ENCODE measurements around the gene NKAIN2. TPM values are rescaled to one million over a fixed set of nuclear protein-coding genes. Genes with fewer than 3 reads are reported as not detected.
"Not testable (repeated sequence)": the region's sequence is repeated elsewhere in the genome, so short reads cannot be mapped to it uniquely, and the experiment has no call there.

The NKAIN2 gene
- total RNA-seq, 1 donor from 2014 or later = 4.6 TPM

DNA sequence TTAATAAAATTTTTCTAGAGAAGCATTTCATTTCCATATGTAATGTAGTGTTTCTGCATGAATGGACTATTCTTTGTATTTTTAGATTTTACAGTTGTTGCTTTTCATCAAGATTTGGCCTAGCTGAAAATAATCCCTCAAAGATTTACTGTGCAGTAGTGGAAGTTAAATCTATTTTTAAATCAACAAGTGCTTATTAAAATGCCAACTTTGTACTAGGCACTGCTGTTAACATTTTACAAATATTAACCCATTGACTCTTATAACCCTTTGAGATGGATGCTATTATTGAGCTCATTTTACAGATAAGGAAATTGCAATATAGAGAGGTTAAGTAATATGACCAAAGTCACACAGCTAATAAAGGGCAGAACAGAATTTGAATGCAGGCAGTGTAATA lies 274.5 kb downstream of the NKAIN2 start:
- no peak for DNase-seq (ENCODE audit: low spot score)

DNA sequence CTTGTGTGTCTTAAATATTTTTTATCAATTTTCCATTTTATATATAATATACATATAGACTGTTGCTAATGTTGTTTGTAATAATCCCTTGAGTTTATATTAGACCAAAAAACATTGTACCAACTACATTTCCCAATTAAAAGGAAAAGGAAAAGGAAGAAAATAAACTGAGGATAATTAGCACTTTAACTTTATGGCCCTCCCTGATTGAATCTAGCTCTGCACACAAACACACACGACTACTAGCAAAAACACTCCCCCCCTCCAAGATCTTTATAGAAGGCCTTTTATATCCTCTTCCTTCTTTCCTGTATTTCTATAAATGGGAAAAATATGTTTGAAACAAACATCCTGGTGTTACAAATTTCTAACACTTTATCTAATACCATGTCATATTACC lies 276.8 kb downstream of the NKAIN2 start:
- no peak for DNase-seq (ENCODE audit: low spot score)

DNA sequence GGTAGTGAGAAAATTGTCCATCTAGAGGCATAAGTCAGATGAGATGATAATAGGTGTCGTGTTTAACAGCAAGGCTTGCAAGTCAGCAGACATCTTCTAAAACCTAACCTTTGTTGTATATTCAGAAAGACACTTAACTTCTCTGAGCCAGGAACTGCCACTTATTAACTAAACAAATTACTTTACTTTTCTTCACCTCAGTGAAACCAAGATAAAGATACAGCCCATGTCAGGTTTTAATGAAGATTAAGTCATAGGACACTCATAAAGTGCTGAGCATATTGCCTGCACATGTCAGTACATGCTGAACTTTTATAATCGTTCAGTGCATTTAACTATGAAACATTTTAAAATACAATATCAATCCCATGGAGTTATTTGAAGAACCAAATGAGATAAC lies 286.8 kb downstream of the NKAIN2 start:
- no peak for DNase-seq (ENCODE audit: low spot score)

GRCh38 chr6:124099520-124099919 lies 295.9 kb downstream of the NKAIN2 start:
- no peak for DNase-seq (ENCODE audit: low spot score)

DNA sequence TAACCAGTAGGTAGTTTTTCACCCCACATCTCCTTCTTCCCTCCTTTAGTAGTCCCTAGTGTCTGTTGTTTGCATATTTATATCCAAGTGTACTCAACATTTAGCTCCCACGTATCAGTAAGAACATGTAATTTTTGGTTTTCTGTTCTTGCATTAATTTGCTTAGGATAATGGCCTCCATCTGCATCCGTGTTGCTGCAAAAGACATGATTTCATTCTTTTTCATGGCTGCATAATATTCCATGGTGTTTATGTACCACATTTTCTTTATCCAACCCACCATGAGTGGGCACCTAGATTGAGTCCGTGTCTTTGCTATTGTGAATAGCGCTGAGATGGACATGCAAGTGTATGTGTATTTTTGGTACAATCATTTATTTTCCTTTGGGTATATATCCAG lies 306.8 kb downstream of the NKAIN2 start:
- no peak for DNase-seq (ENCODE audit: low spot score)

DNA sequence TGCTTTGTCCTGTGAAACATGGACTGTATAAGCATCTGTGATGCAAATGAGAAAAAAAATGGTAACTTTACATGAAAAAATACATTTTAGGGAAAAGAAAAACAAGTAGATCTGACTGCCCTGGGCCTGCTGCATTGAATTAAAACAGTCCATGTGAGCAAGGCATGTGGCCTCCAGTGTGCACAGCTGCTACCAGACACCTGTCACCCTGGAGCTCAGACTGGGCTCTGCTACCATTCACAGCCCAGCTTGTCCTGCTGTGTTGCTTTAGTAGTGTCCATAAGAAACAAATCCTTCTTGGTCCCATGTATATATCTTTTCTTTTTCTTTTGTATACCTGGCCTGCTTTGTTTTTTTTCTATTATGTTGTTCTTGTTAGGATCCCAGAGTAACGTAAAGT lies 315.9 kb downstream of the NKAIN2 start:
- no peak for DNase-seq (ENCODE audit: low spot score)

DNA sequence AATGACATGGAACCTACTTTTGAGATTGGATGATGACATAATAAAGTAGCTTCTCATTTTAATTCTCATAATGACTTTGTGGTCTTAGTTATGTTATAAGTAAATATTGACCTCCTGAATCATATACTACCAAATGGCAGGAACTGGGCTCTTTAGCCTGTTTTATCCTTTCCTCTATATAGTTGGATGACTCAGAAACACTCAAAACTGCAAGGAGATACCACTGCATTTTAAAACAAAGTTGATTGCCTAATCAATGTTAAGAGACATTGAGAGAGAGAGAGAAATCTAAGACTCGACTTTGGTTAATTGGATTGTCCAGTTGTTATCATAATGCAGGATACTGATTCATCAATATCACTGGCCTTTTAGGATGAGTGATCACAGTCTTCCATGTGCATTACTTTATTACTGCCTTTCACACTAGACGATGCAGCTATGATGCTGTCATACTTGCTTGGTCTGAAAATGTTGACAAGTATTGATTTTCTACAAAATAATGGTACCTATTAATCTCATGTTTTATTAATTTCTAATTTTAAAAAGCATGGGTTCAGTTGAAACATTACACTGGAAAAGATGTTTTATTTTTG lies 320.0 kb downstream of the NKAIN2 start:
- no peak for DNase-seq (ENCODE audit: low spot score)

DNA sequence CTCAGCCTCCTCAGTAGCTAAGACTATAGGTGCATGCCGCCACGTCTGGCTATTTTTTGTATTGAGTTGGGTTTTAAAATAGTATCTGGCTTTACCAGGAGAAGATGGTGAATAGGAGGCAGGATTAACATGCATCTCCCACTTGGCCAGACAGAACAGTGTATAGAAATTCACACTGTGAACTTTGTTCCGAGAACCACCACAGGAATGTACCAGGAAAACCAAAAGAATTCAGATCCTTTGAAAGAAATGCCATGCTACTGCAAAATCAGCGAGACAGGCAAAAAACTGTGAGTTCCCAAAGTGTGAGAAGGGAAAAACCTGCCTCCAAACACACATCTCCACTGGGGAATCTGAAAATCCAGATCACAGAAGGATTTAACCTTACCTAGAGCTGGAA lies 327.6 kb downstream of the NKAIN2 start:
- no peak for DNase-seq (ENCODE audit: low spot score)

DNA sequence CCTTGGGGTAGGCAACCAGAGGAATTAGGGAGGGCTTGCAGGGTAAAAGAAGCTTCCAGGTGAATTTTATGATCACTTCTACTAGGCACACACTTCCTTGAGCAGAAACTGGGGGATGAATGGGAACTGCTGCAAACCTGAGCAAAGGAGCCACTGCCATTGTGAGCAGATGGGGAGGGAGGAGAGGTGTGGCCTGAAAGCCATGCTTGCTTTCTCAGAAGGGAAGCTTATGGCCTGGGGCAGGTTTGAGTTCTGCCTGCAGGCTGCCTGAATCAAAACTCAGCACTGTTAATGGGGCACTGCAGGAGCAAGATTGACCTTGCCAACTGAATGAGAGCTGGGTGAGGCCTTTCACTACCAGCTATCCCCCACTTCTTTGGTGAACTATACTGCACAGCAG lies 328.1 kb downstream of the NKAIN2 start:
- no peak for DNase-seq (ENCODE audit: low spot score)

DNA sequence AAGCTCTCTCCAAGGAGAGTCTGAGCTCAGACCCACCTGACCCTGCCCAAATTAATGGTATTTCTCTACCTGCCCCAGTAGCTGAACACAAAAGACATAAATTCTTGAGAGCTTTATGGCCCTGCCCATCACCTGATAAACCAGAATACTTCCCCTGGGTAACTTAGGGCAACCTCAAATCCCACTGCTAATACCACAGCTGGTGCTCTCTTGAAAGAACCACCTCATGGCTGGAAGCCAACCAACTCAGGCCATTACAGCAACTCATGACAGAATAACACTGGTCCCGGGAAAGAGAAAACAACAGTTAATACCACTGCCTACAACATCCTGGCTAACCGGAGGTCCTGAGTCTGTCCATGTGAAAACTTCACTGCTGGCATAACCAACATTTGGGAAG lies 328.6 kb downstream of the NKAIN2 start:
- DNase-seq (ENCODE audit: low spot score) = no peak

GRCh38 chr6:124142852-124143251 lies 339.2 kb downstream of the NKAIN2 start:
- peak; percentile 32 for DNase-seq (ENCODE audit: low spot score)

- no peak for DNase-seq (ENCODE audit: low spot score)
Observed at GRCh38 chr6:124143435-124143834, 339.8 kb downstream of the NKAIN2 start.

DNA sequence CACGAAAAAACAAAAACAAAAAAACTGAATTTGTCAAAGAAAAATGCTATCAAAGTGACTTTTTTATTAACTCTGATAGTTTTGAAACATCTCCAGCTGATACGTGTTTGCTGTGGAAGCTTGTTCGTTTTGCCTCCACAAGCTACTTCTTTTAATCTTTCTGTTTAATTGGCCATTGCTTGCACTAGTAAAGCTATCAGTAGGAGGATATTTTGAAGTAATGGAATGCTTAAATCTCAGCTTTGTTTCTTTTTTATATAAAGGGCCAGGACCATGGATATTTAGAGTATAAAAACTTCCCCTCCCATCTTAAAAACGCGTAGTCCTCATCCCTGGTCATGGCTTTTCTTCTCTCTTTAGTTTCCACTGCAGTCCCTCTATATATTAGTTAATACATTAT lies 344.0 kb downstream of the NKAIN2 start:
- no peak for DNase-seq (ENCODE audit: low spot score)

DNA sequence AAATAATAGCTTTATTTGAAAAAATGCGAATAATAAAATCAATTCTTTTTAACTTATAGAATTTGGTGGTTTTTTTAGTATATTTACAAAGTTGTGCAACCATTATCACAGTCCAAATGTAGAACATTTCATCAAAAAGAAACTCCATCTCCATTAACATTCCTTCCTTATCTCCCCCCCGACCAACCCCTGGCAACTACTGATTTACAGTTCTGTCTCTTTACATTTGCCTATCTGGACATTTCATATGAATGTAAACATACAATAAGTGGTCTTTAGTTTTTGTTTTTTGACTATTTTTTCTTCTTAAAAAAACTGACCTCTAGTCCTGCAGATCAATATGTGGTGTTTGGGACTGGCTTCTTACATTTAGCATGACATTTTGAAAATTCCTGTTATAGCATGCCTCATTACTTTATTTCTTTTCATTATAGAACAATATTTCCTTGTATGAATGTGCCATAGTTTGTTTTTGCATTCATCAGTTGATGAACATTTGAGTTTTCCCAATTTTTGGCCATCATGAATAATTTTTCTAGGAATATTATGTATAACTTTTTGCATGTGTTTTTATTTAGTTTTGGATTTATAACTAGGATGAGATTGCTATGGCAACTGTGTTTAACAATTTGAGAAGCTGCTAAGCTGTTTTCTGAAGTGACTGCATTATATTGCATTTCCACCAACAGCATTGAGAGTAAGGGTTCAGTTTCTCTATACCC lies 344.7 kb downstream of the NKAIN2 start:
- no peak for DNase-seq (ENCODE audit: low spot score)

DNA sequence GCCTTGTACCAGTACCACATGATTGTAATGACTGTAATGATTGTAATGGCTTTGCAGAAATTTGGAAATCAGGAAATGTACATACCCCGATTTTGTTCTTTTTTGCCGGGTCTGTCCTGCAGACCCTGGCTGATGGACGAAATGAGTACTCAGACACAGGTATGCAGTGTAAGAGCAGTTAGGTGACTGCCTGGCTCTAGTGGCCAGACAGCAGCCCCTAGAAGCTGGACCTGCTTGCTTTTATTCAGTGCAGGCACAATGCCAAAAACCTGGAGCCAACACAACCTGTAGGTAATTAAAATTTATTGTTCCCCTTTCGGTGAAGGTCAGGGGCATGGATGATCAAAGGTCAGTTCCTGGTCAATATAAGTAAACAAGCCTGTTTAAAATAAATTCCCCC lies 346.0 kb downstream of the NKAIN2 start:
- no peak for DNase-seq (ENCODE audit: low spot score)

- DNase-seq (ENCODE audit: low spot score) = no peak
Observed at GRCh38 chr6:124158024-124158423, 354.4 kb downstream of the NKAIN2 start.

GRCh38 chr6:124163676-124164075 lies 360.0 kb downstream of the NKAIN2 start:
- no peak for DNase-seq (ENCODE audit: low spot score)

GRCh38 chr6:124164343-124164742 lies 360.7 kb downstream of the NKAIN2 start:
- DNase-seq (ENCODE audit: low spot score) = no peak

DNA sequence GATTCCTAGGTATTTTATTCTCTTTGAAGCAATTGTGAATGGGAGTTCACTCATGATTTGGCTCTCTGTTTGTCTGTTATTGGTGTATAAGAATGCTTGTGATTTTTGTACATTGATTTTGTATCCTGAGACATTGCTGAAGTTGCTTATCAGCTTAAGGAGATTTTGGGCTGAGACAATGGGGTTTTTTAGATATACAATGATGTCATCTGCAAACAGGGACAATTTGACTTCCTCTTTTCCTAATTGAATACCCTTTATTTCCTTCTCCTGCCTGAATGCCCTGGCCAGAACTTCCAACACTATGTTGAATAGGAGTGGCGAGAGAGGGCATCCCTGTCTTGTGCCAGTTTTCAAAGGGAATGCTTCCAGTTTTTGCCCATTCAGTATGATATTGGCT lies 363.6 kb downstream of the NKAIN2 start:
- not testable (repeated sequence) for DNase-seq (ENCODE audit: low spot score)

DNA sequence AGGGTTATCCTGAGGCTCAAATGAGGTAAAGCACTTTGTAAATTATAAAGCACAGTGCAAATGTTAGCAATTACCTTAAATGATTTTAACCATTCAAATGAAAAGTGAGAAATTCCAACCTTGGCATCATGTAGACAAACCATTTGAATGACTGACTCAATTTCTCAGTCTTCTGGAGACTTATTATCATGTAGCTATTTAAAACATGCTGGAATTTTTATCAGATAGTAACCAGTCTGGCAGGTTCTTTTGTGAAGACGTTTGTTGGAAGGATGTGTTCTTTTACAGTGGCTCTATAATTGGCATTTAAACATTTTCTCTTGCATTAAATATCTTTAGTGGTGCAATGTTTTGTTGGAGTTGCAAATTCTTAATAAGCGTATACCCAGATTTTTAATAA lies 386.6 kb downstream of the NKAIN2 start:
- DNase-seq (ENCODE audit: low spot score) = peak; percentile 39

GRCh38 chr6:124193132-124193531 lies 389.5 kb downstream of the NKAIN2 start:
- no peak for DNase-seq (ENCODE audit: low spot score)

- DNase-seq (ENCODE audit: low spot score) = no peak
Observed at GRCh38 chr6:124197148-124197547, 393.5 kb downstream of the NKAIN2 start.

DNA sequence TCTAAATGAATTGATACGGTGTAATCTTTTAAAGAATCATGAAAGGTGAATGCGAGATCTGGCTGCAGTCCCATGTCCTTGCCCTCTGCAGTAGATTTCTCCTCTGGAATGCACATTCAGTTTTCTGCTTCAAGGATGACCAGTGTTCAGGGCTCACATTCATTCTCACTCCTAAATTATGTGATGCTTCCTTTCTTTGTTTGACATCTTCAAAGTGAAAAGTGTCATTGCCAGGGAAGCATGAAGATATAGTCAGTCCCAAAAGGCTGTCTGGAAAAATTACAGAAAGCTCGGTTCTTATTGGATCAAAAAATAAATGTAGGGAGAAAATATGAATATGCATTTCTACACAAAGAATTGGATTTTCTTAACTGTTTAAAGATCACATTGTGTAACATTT lies 395.6 kb downstream of the NKAIN2 start:
- DNase-seq (ENCODE audit: low spot score) = no peak

GRCh38 chr6:124200661-124201060 lies 397.0 kb downstream of the NKAIN2 start:
- DNase-seq (ENCODE audit: low spot score) = no peak
